SK-N-SH (cell line): ENCODE results near the gene NBEA. TPM values are rescaled to one million over a fixed set of nuclear protein-coding genes. Genes with fewer than 3 reads are reported as not detected.

Experiments
- CTCF ChIA-PET: fragments of 300-600, 350-600 bp; formaldehyde crosslinking; extraction: SDS; loops from one replicate; lab custom pipeline; 2021; lab: Yijun Ruan, JAX
- POLR2A ChIA-PET: fragments of 350-600 bp; sonication (Branson Sonifier 250); formaldehyde crosslinking; extraction: SDS; loops from one replicate; lab custom pipeline; 2020; ENCODE audit warnings: antibody characterized with exemption, inconsistent platforms; lab: Yijun Ruan, JAX
- DNase-seq: peaks from one replicate; pipeline ENCODE4 v3.0.0; 2012
- H2AFZ ChIP-seq: fragments of 200-600 bp; sonication (generic); 2 replicates; pipeline ENCODE4 v1.8.1; 2016; ENCODE audit warnings: antibody characterized with exemption, mild to moderate bottlenecking, low read depth
- H3F3A ChIP-seq: fragments of 200-600 bp; sonication (generic); replicated peaks from 2 replicates; pipeline ENCODE3; 2016; ENCODE audit warnings: antibody characterized with exemption, mild to moderate bottlenecking; ENCODE audit not compliant: insufficient read depth
- H3K27ac ChIP-seq, 2 experiments: fragments of 200-500 bp in 1 of 2; fragments of 200-600 bp in 1 of 2; sonication (Bioruptor generic) in 1 of 2; sonication (generic), shearing (Covaris generic) in 1 of 2; 2 replicates each; pipeline versions ENCODE4 v1.5.1 to v1.6.1; 2014 to 2016; ENCODE audit warnings: low read depth in 2 of 2, inconsistent platforms in 1 of 2, low read length in 1 of 2, mild to moderate bottlenecking in 1 of 2, mixed read lengths in 1 of 2
- H3K27me3 ChIP-seq: fragments of 200-600 bp; sonication (generic), shearing (Covaris generic); 2 replicates; pipeline ENCODE4 v1.6.1; 2016; ENCODE audit warnings: mixed run types; ENCODE audit not compliant: insufficient read depth
- H3K36me3 ChIP-seq, 2 experiments: fragments of 200-500 bp in 1 of 2; fragments of 200-600 bp in 1 of 2; sonication (Bioruptor generic) in 1 of 2; sonication (generic) in 1 of 2; replicated peaks in 1 of 2; 2 replicates each; pipeline versions ENCODE3 to v1.5.1; 2014 to 2016; ENCODE audit warnings: low read length in 1 of 2, mild to moderate bottlenecking in 1 of 2; ENCODE audit not compliant: insufficient read depth in 2 of 2, control insufficient read depth in 1 of 2
- H3K4me1 ChIP-seq, 2 experiments: fragments of 200-500 bp in 1 of 2; fragments of 200-600 bp in 1 of 2; sonication (Bioruptor generic) in 1 of 2; sonication (generic), shearing (Covaris generic) in 1 of 2; 2 replicates each; pipeline versions ENCODE4 v1.5.1 to v1.6.1; 2014 to 2016; ENCODE audit warnings: low read depth in 1 of 2, low read length in 1 of 2, mixed run types in 1 of 2; ENCODE audit not compliant: insufficient read depth in 2 of 2, control insufficient read depth in 1 of 2
- H3K4me2 ChIP-seq: fragments of 200-600 bp; sonication (generic), shearing (Covaris generic); 2 replicates; pipeline ENCODE4 v1.6.1; 2017; ENCODE audit warnings: mixed run types
- H3K4me3 ChIP-seq, 2 experiments: fragments of 200-500 bp in 1 of 2; fragments of 200-600 bp in 1 of 2; sonication (Bioruptor generic) in 1 of 2; sonication (generic), shearing (Covaris generic) in 1 of 2; 2 replicates each; pipeline versions ENCODE4 v1.5.1 to v1.8.1; 2014 to 2016; ENCODE audit warnings: low read depth in 2 of 2, inconsistent platforms in 1 of 2, low read length in 1 of 2, mild to moderate bottlenecking in 1 of 2, mixed read lengths in 1 of 2, moderate library complexity in 1 of 2
- H3K79me2 ChIP-seq: fragments of 200-600 bp; sonication (generic); 2 replicates; pipeline ENCODE4 v1.8.1; 2017; ENCODE audit warnings: mild to moderate bottlenecking; ENCODE audit not compliant: insufficient read depth
- H3K9ac ChIP-seq: fragments of 200-600 bp; sonication (generic); 2 replicates; pipeline ENCODE4 v1.6.1; 2017; ENCODE audit warnings: mixed run types
- H3K9me2 ChIP-seq: fragments of 200-600 bp; sonication (generic); 2 replicates; pipeline ENCODE4 v1.6.1; 2017; ENCODE audit warnings: mixed run types
- H3K9me3 ChIP-seq: fragments of 200-600 bp; sonication (generic); 2 replicates; pipeline ENCODE4 v1.6.1; 2017; ENCODE audit warnings: mixed run types, mild to moderate bottlenecking, moderate library complexity
- H4K20me1 ChIP-seq: fragments of 200-600 bp; sonication (generic); 2 replicates; pipeline ENCODE4 v1.6.1; 2017; ENCODE audit warnings: mild to moderate bottlenecking, mixed run types; ENCODE audit not compliant: insufficient read depth
- CHD2 ChIP-seq: fragments of 150-350 bp; IDR thresholded peaks from 2 replicates; pipeline ENCODE4 v1.6.1; 2018; ENCODE audit warnings: low read length; ENCODE audit not compliant: partially characterized antibody
- ELF1 ChIP-seq: IDR thresholded peaks from 2 replicates; pipeline ENCODE4 v1.4.0; 2012
- EP300 ChIP-seq, 2 experiments: IDR thresholded peaks; 2 replicates each; pipeline versions ENCODE4 v1.4.0 to v1.6.1; 2012; ENCODE audit warnings: borderline replicate concordance in 1 of 2, low read depth in 1 of 2, low read length in 1 of 2
- FOSL2 ChIP-seq: IDR thresholded peaks from 2 replicates; pipeline ENCODE4 v1.4.0; 2012; ENCODE audit warnings: low read depth, mild to moderate bottlenecking, moderate library complexity, borderline replicate concordance
- FOXM1 ChIP-seq: IDR thresholded peaks from 2 replicates; pipeline ENCODE4 v1.4.0; 2012; ENCODE audit warnings: low read depth, mild to moderate bottlenecking
- GATA2 ChIP-seq: sonication (generic); formaldehyde crosslinking; IDR thresholded peaks from 2 replicates; pipeline ENCODE4 v1.5.0; 2020; ENCODE audit warnings: mild to moderate bottlenecking, missing genetic modification reagents
- IRF3 ChIP-seq: fragments of 150-350 bp; IDR thresholded peaks from 2 replicates; pipeline ENCODE4 v1.6.1; 2016; ENCODE audit warnings: mild to moderate bottlenecking, low read depth, low read length
- JUND ChIP-seq: IDR thresholded peaks from 2 replicates; pipeline ENCODE4 v1.4.0; 2012
- MAX ChIP-seq: IDR thresholded peaks from 2 replicates; pipeline ENCODE4 v1.4.0; 2012; ENCODE audit warnings: low read depth
- MEF2A ChIP-seq: IDR thresholded peaks from 2 replicates; pipeline ENCODE4 v1.4.0; 2012; ENCODE audit warnings: low read depth, borderline replicate concordance
- MXI1 ChIP-seq: IDR thresholded peaks from 2 replicates; pipeline ENCODE4 v1.6.1; 2012; ENCODE audit warnings: mild to moderate bottlenecking, low read depth, low read length, improper control_type of control experiment
- NFIC ChIP-seq: IDR thresholded peaks from 2 replicates; pipeline ENCODE4 v1.4.0; 2012; ENCODE audit warnings: borderline replicate concordance
- NRF1 ChIP-seq: IDR thresholded peaks from 2 replicates; pipeline ENCODE4 v1.6.1; 2012; ENCODE audit warnings: low read depth, mild to moderate bottlenecking, low read length
- RAD21 ChIP-seq: IDR thresholded peaks from 2 replicates; pipeline ENCODE4 v1.6.1; 2012; ENCODE audit warnings: mild to moderate bottlenecking, low read length
- RCOR1 ChIP-seq: fragments of 150-350 bp; IDR thresholded peaks from 2 replicates; pipeline ENCODE4 v1.6.1; 2017; ENCODE audit warnings: antibody characterized with exemption, low read length
- REST ChIP-seq: IDR thresholded peaks from 2 replicates; pipeline ENCODE4 v1.6.1; 2012; ENCODE audit warnings: mild to moderate bottlenecking, low read depth, low read length, moderate library complexity
- RFX5 ChIP-seq: IDR thresholded peaks from 2 replicates; pipeline ENCODE4 v1.6.1; 2012; ENCODE audit warnings: mild to moderate bottlenecking, improper control_type of control experiment, low read length
- RXRA ChIP-seq: IDR thresholded peaks from 2 replicates; pipeline ENCODE4 v1.4.0; 2012; ENCODE audit warnings: low read depth, mild to moderate bottlenecking, borderline replicate concordance
- SIN3A ChIP-seq: IDR thresholded peaks from 2 replicates; pipeline ENCODE4 v1.6.1; 2012; ENCODE audit warnings: low read depth, mild to moderate bottlenecking, low read length, moderate library complexity, borderline replicate concordance
- SMC3 ChIP-seq: IDR thresholded peaks from 2 replicates; pipeline ENCODE4 v1.6.1; 2012; ENCODE audit warnings: low read depth, low read length, improper control_type of control experiment
- TAF1 ChIP-seq: IDR thresholded peaks from 2 replicates; pipeline ENCODE4 v1.6.1; 2012; ENCODE audit warnings: low read depth, mild to moderate bottlenecking, low read length, moderate library complexity, borderline replicate concordance
- USF1 ChIP-seq: IDR thresholded peaks from 2 replicates; pipeline ENCODE4 v1.4.0; 2012; ENCODE audit warnings: low read depth, borderline replicate concordance
- YY1 ChIP-seq: IDR thresholded peaks from 2 replicates; pipeline ENCODE4 v1.4.0; 2012; ENCODE audit warnings: low read depth, mild to moderate bottlenecking
- WGBS: methylation state at CpG from one replicate; pipeline ENCODE4 v1.1.6; 2017; ENCODE audit warnings: low lambda C conversion rate; 5-methylcytosine and 5-hydroxymethylcytosine counted together
- polyA plus RNA-seq, 3 experiments: library from polyadenylated mRNA; depleted of rRNA; stranded (reverse); fragments of >200 nt; gene quantifications; 2 replicates each; pipeline ENCODE4 v1.2.3, GENCODE V29; 2012
- TF ChIP-seq, protein P1 (sequence below): IDR thresholded peaks from 2 replicates; pipeline ENCODE4 v1.4.0; 2012; ENCODE audit warnings: low read depth, borderline replicate concordance

The NBEA gene
- polyA plus RNA-seq, 1 of the 3 experiments (the other 2 are of a cell fraction), result 12.3 TPM

GRCh38 chr13:35475960-35476943 lies 534.2 kb downstream of the NBEA start, which contains the start of gene MAB21L1:
Gene MAB21L1 (minus strand): TSS chr13:35476689. CDS start chr13:35476138, 551 bp downstream.
- peaks cover 25 to 28% of the 10 kb centered on the region in 2 experiments for H3K36me3 ChIP-seq
- H3F3A ChIP-seq, result peaks cover 54% of the 10 kb centered on the region
- peak within 1 kb of the TSS; percentile 82 for H3K4me2 ChIP-seq
- WGBS, result 9% methylated on average over 30 of the region's 35 CpGs
- peak within 1 kb of the TSS; percentile 64 to 82 for H3K4me3 ChIP-seq
- CTCF ChIA-PET, result interaction anchor here (0.7 to 2.2 kb wide), 10 partner anchors 10 to 342 kb away, joined by 3 to 8 read pairs (median 4); no protein-coding TSS in a partner anchor
- H3K9me3 ChIP-seq, result no peaks in the 10 kb centered on the region
- H3K9me2 ChIP-seq, result no peaks in the 10 kb centered on the region
- peaks cover 2 to 6% of the 10 kb centered on the region in 2 experiments; a peak in 3 of 4 replicates for H3K4me1 ChIP-seq
- H4K20me1 ChIP-seq, result no peaks in the 10 kb centered on the region; the same call in 1 of the 2 replicates
- H2AFZ ChIP-seq, result no peak within 1 kb of the TSS
- peaks cover 100% of the 10 kb centered on the region for H3K79me2 ChIP-seq
- POLR2A ChIA-PET, result interaction anchor here (0.5 to 2.9 kb wide), 40 partner anchors 8 to 1599 kb away, joined by 3 to 61 read pairs (median 4); no protein-coding TSS in a partner anchor
- DNase-seq, result peak; percentile 90
- no peaks in the 10 kb centered on the region for H3K27me3 ChIP-seq
- peak within 1 kb of the TSS; percentile 93 to 99 for H3K27ac ChIP-seq
- peak within 1 kb of the TSS; percentile 89 for H3K9ac ChIP-seq
- TF ChIP-seq JUND (0 out of 2 replicates have a peak, but pooled peaks have one; percentile 21), NFIC (peak; percentile 10; the same call in 1 of the 2 replicates), RXRA (no peak), ELF1 (0 out of 2 replicates have a peak, but pooled peaks have one; percentile 1), USF1 (no peak), MEF2A (no peak), IRF3 (no peak), EP300 (IDR thresholded peaks at IDR 0.05; ENCODE audit: borderline replicate concordance in 1 of 2, low read depth in 1 of 2, low read length in 1 of 2) (peak in 1 of 2 experiments; percentile 23; a peak in 1 of 4 replicates), FOSL2 (no peak), NRF1 (no peak), RFX5 (peak; percentile 80; the same call in 1 of the 2 replicates), SMC3 (no peak), RAD21 (peak; percentile 22; the same call in 1 of the 2 replicates), MXI1 (peak; percentile 94), MAX (peak; percentile 64), CHD2 (peak; percentile 18), RCOR1 (no peak), REST (peak; percentile 50), GATA2 (no peak), TAF1 (peak; percentile 97), SIN3A (peak; percentile 91), YY1 (no peak; the same call in 1 of the 2 replicates), FOXM1 (0 out of 2 replicates have a peak, but pooled peaks have one; percentile 19)
- TF ChIP-seq, protein P1, sequence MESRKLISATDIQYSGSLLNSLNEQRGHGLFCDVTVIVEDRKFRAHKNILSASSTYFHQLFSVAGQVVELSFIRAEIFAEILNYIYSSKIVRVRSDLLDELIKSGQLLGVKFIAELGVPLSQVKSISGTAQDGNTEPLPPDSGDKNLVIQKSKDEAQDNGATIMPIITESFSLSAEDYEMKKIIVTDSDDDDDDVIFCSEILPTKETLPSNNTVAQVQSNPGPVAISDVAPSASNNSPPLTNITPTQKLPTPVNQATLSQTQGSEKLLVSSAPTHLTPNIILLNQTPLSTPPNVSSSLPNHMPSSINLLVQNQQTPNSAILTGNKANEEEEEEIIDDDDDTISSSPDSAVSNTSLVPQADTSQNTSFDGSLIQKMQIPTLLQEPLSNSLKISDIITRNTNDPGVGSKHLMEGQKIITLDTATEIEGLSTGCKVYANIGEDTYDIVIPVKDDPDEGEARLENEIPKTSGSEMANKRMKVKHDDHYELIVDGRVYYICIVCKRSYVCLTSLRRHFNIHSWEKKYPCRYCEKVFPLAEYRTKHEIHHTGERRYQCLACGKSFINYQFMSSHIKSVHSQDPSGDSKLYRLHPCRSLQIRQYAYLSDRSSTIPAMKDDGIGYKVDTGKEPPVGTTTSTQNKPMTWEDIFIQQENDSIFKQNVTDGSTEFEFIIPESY, result no peak
